Body of pancreas (tissue), 4 donors: ENCODE data around the gene KLHL29. TPM values are rescaled to one million over a fixed set of nuclear protein-coding genes. Genes with fewer than 3 reads are reported as not detected.
"Not testable (repeated sequence)": the region's sequence is repeated elsewhere in the genome, so short reads cannot be mapped to it uniquely, and the experiment has no call there.

Experiments
- ATAC-seq: fragments of 150-250 bp; one replicate; pipeline ENCODE4 v1.9.1; 2016
- DNase-seq, 4 donors: peaks; one replicate each; pipeline ENCODE4 v3.0.0-alpha.2; 2019
- H3K27ac ChIP-seq, 4 donors: fragments of 200-600 bp; sonication (generic); 1 replicate in 3 of 4; 2 replicates in 1 of 4; pipeline versions ENCODE4 v1.5.1 to v1.6.1; 2016 to 2019; ENCODE audit warnings: mild to moderate bottlenecking in 1 of 4, mixed read lengths in 1 of 4, moderate library complexity in 1 of 4
- H3K27me3 ChIP-seq, 2 donors: fragments of 200-600 bp; sonication (generic); one replicate each; pipeline ENCODE4 v1.6.0; 2016; ENCODE audit warnings: mild to moderate bottlenecking in 1 of 2
- H3K36me3 ChIP-seq, 2 donors: fragments of 200-600 bp; sonication (generic); replicated peaks in 1 of 2; 2 replicates each; pipeline ENCODE4 v1.5.1; 2016; ENCODE audit warnings: low read depth in 2 of 2; ENCODE audit not compliant: insufficient read depth in 1 of 2
- H3K4me1 ChIP-seq: fragments of 200-600 bp; sonication (generic); one replicate; pipeline ENCODE4 v1.6.0; 2016
- H3K4me3 ChIP-seq, 2 donors: fragments of 200-600 bp; sonication (generic); 1 replicate in 1 of 2; 2 replicates in 1 of 2; pipeline ENCODE4 v1.5.1; 2016 to 2019
- H3K9me3 ChIP-seq, 3 donors: fragments of 200-600 bp; sonication (generic); 1 replicate in 2 of 3; 2 replicates in 1 of 3; pipeline ENCODE4 v1.5.1; 2016
- POLR2A ChIP-seq, 3 donors: fragments of 450-650 bp; IDR thresholded peaks; one replicate each; pipeline ENCODE4 v1.6.1; 2016; ENCODE audit warnings: antibody characterized with exemption in 3 of 3, mild to moderate bottlenecking in 2 of 3
- WGBS, 2 donors: methylation state at CpG; one replicate each; pipeline ENCODE4 v1.1.5; 2017; 5-methylcytosine and 5-hydroxymethylcytosine counted together
- intact Hi-C: fragments of 100-400 bp; cut with DNase I; formaldehyde crosslinking; loops from one replicate; pipeline ENCODE4 v1.15.1; 2023
- total RNA-seq, 2 donors: library from RNA; depleted of rRNA; stranded (reverse); fragments of >200 nt; gene quantifications; one replicate each; pipeline ENCODE4 v1.1.0, GENCODE V29; 2016
- TF ChIP-seq, protein P1 (sequence below), 7 experiments: fragments of 450-650 bp in 4 of 7; fragments of 200-600 bp in 3 of 7; sonication (generic) in 3 of 7; IDR thresholded peaks; one replicate each; pipeline ENCODE4 v1.5.1; 2016 to 2019; ENCODE audit warnings: antibody characterized with exemption in 7 of 7

The KLHL29 gene
- total RNA-seq, 2 donors from 2014 or later: 4.0 to 4.4 TPM

DNA sequence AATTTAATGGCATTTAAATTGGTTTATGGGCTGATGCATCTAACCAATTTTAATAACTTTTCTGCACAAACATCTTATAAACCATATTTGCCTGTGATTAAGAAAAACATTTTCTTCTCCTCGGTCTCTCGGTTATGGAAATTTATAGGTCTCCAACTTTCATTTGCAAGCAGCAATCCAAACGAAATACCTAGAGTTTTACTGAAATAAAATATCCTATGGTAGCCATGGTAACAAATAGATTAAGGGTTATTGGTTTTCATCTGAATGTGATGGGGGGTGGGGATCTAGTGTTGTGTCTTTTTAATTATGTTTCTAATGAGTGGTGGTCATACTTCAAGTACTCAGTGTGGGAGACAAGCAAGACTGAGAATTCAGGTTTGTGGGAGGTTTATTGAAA, 2.9 kb downstream of the KLHL29 start:
- Histone ChIP-seq H3K9me3 (no peaks in the 10 kb centered on the region), H3K4me1 (peaks cover 24% of the 10 kb centered on the region), H3K36me3 (no peaks in the 10 kb centered on the region), H3K27ac (no peak overlapping the region), H3K27me3 (peaks cover 0 to 16% of the 10 kb centered on the region in 2 donors), H3K4me3 (no peak overlapping the region)
- ATAC-seq (no peak), DNase-seq (no peak)
- intact Hi-C loops: no loop called here
- no peak for TF ChIP-seq POLR2A (IDR thresholded peaks at IDR 0.05)
- TF ChIP-seq, protein P1, sequence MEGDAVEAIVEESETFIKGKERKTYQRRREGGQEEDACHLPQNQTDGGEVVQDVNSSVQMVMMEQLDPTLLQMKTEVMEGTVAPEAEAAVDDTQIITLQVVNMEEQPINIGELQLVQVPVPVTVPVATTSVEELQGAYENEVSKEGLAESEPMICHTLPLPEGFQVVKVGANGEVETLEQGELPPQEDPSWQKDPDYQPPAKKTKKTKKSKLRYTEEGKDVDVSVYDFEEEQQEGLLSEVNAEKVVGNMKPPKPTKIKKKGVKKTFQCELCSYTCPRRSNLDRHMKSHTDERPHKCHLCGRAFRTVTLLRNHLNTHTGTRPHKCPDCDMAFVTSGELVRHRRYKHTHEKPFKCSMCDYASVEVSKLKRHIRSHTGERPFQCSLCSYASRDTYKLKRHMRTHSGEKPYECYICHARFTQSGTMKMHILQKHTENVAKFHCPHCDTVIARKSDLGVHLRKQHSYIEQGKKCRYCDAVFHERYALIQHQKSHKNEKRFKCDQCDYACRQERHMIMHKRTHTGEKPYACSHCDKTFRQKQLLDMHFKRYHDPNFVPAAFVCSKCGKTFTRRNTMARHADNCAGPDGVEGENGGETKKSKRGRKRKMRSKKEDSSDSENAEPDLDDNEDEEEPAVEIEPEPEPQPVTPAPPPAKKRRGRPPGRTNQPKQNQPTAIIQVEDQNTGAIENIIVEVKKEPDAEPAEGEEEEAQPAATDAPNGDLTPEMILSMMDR (IDR thresholded peaks at IDR 0.05): no peak
- 53 to 68% methylated on average over 3 of the region's 3 CpGs for WGBS, 2 donors

DNA sequence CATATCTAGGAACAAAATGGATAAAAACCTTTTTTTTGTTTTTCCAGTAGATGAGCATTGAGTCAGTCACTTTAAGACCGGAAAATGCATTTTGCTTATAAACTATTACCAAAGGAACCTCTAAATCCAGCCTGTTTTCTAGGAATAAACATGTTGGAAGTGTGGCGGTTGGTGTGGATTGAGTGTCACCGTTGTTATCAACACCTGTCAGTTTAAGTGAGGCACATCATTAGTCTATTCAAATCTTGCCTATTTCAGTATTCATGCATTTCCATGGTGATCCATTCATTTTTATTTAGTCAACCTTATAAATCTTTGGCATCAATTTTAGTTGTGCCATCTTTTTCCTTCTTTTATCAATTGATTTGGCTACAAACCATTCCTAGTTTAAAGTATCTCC, 3.3 kb downstream of the KLHL29 start:
- intact Hi-C loops: no loop called here
- no peak for DNase-seq
- Histone ChIP-seq H3K36me3 (no peaks in the 10 kb centered on the region), H3K4me3 (no peak overlapping the region), H3K4me1 (peaks cover 24% of the 10 kb centered on the region), H3K9me3 (no peaks in the 10 kb centered on the region), H3K27me3 (peaks cover 0 to 16% of the 10 kb centered on the region in 2 donors), H3K27ac (no peak overlapping the region)
- TF ChIP-seq, protein P1 (IDR thresholded peaks at IDR 0.05): no peak
- TF ChIP-seq POLR2A (IDR thresholded peaks at IDR 0.05): no peak
- 53 to 57% methylated on average over 3 of the region's 3 CpGs for WGBS, 2 donors
- ATAC-seq: no peak

DNA sequence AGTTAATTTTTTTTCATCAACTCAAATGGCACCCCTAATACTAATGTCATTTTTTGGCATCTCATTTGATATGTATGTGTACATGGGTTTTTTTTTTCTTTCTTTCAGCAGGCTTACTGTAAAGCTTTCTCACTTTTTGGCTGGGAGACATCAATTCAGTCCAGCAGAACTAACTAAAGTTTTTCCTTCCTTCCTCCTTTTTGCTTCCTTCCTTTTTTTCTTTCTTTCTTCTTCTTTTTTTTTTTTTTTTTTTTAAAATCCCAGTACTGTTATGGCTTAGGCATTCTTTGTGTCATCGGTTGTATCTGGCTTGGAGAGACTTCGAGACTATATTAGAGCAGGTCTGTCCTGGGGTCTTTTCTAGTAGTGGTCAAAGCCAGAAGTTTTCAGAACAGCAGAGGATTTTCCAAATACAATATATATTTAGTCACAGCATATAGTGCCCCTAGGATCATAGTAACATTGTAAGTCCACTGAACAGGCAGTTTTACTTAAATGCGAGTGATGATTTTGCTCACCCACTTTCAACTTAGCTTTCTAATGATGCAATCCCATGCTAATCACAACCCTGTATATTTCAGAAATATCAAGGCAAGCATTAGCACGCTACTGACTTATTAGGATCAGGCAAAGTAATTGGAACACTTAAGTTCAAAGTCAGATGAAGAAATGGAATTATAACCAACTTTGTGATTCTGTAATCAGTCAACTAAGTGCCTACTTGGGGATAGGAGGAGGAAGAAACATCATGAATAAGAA, 4.0 kb downstream of the KLHL29 start:
- DNase-seq: no peak
- Histone ChIP-seq H3K9me3 (no peaks in the 10 kb centered on the region), H3K27me3 (peaks cover 0 to 16% of the 10 kb centered on the region in 2 donors), H3K36me3 (no peaks in the 10 kb centered on the region), H3K4me3 (no peak overlapping the region), H3K4me1 (peaks cover 24% of the 10 kb centered on the region), H3K27ac (no peak overlapping the region)
- no peak for TF ChIP-seq POLR2A (IDR thresholded peaks at IDR 0.05)
- TF ChIP-seq, protein P1 (IDR thresholded peaks at IDR 0.05): no peak
- ATAC-seq: no peak
- 88 to 90% methylated on average over 4 of the region's 4 CpGs for WGBS, 2 donors
- intact Hi-C loops: no loop called here

DNA sequence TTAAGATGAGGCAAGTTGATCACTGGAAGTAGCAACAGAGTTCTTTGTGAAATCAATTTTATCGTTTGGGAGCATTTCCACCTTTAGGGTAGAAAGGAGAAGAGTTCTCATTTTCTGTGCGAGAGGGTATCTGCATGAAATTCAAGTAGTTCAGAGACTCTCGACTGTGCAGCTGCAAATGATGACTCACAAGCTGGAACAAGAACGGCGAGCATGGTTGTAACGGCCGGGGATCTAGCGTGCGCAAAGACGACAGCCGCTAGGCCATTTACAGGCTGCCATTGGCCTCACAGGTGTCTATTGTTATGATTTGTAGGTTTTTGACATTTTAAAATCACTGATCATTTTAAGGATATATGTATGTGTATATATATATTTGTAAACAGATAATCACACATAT, 5.2 kb downstream of the KLHL29 start:
- H3K9me3 ChIP-seq: no peaks in the 10 kb centered on the region
- DNase-seq (no peak), ATAC-seq (no peak)
- H3K4me3 ChIP-seq: no peak overlapping the region
- no peaks in the 10 kb centered on the region for H3K36me3 ChIP-seq
- peaks cover 0 to 19% of the 10 kb centered on the region in 2 donors for H3K27me3 ChIP-seq
- 63 to 82% methylated on average over 11 of the region's 11 CpGs for WGBS, 2 donors
- intact Hi-C loops: no loop called here
- H3K4me1 ChIP-seq: peaks cover 20% of the 10 kb centered on the region
- no peak for TF ChIP-seq POLR2A (IDR thresholded peaks at IDR 0.05)
- TF ChIP-seq, protein P1 (IDR thresholded peaks at IDR 0.05): no peak
- H3K27ac ChIP-seq: no peak overlapping the region

DNA sequence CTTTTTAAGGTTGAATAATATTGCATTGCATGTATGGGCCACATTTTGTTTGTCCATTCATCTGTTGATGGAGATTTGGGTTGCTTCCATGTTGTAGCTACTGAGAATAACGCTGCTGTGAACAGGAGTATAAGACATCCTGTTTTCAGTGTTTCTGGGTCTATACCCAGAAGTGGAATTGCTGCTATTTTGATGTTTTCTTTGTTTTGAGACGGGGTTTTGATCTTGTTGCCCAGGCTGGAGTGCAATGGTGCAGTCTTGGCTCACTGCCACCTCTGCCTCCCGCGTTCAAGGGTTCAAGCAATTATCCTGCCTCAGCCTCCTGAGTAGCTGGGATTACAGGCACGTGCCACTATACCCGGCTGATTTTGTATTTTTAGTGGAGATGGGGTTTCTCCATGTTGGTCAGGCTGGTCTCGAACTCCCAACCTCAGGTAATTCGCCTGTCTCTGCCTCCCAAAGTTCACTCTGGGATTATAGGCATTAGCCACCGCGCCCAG, 6.3 kb downstream of the KLHL29 start:
- DNase-seq, ATAC-seq, H3K36me3 ChIP-seq, intact Hi-C loops, H3K4me1 ChIP-seq, H3K4me3 ChIP-seq, H3K9me3 ChIP-seq, H3K27ac ChIP-seq: not testable (repeated sequence)
- H3K27me3 ChIP-seq: peaks cover 0 to 14% of the 10 kb centered on the region in 2 donors
- WGBS, 2 donors: 69 to 75% methylated on average over 10 of the region's 10 CpGs
